GM12878 (cell line): ENCODE results near the gene MICA. TPM values are rescaled to one million over a fixed set of nuclear protein-coding genes. Genes with fewer than 3 reads are reported as not detected.

Experiments used
- CHD1 ChIP-seq: IDR thresholded peaks from 2 replicates; pipeline ENCODE4 v1.6.1; 2012; ENCODE audit warnings: low read depth, low read length, improper control_type of control experiment
- HCFC1 ChIP-seq: fragments of 150-350 bp; IDR thresholded peaks from 2 replicates; pipeline ENCODE4 v1.6.1; 2014; ENCODE audit warnings: low read length
- MTA3 ChIP-seq: IDR thresholded peaks from 2 replicates; pipeline ENCODE4 v1.6.1; 2012; ENCODE audit warnings: low read length, inconsistent platforms, borderline replicate concordance
- NBN ChIP-seq: fragments of 450-650 bp; IDR thresholded peaks from 2 replicates; pipeline ENCODE4 v1.6.1; 2016
- RAD21 ChIP-seq: IDR thresholded peaks from 2 replicates; pipeline ENCODE4 v1.6.1; 2011; ENCODE audit warnings: mild to moderate bottlenecking, low read depth, low read length, moderate library complexity; ENCODE audit not compliant: insufficient read depth
- RBBP5 ChIP-seq: fragments of 200-600 bp; sonication (generic); conservative IDR thresholded peaks from 2 replicates; pipeline ENCODE4 v1.6.1; 2016
- ZNF24 ChIP-seq: fragments of 450-650 bp; IDR thresholded peaks from 2 replicates; pipeline ENCODE4 v1.6.1; 2017; ENCODE audit warnings: antibody characterized with exemption, mild to moderate bottlenecking
- ZNF384 ChIP-seq: IDR thresholded peaks from 2 replicates; pipeline ENCODE4 v1.6.1; 2012; ENCODE audit warnings: low read depth, mild to moderate bottlenecking, low read length, improper control_type of control experiment, borderline replicate concordance
- ZNF622 ChIP-seq: fragments of 450-650 bp; IDR thresholded peaks from 2 replicates; pipeline ENCODE4 v1.6.1; 2017; ENCODE audit warnings: mild to moderate bottlenecking, inconsistent platforms
- polyA plus RNA-seq, 11 experiments: library from polyadenylated mRNA; depleted of rRNA in 4 of 11; unstranded in 6 of 11; stranded (reverse) in 5 of 11; fragments of >200 nt; fragmentation: Nextera tagmentation in 4 of 11; fragmentation: Illumina TruSeq in 1 of 11; extraction: Ambion mirVana in 4 of 11; extraction: Trizol in 1 of 11; gene quantifications; 1 replicate in 1 of 11; 2 replicates in 10 of 11; pipeline versions ENCODE4 v1.2.1 to v1.2.3, GENCODE V29; 2011 to 2016; ENCODE audit warnings: inconsistent platforms in 2 of 11, missing spikeins in 2 of 11, low read depth in 1 of 11
- total RNA-seq, 4 experiments: library from RNA; depleted of rRNA in 3 of 4; stranded (reverse); fragments of >200 nt in 3 of 4; fragmentation: Illumina TruSeq in 1 of 4; extraction: Trizol in 1 of 4; gene quantifications; 2 replicates each; pipeline versions ENCODE4 v1.2.1 to v1.2.3, GENCODE V29; 2013 to 2021
- TF ChIP-seq, protein P1 (sequence below): fragments of 450-650 bp; IDR thresholded peaks from 2 replicates; pipeline ENCODE4 v1.6.1; 2017; ENCODE audit warnings: borderline replicate concordance
- TF ChIP-seq, protein P2 (sequence below): fragments of 150-350 bp; IDR thresholded peaks from 2 replicates; pipeline ENCODE4 v1.6.1; 2016; ENCODE audit warnings: low read depth, low read length
- TF ChIP-seq, protein P3 (sequence below): fragments of 450-650 bp; IDR thresholded peaks from 2 replicates; pipeline ENCODE4 v1.6.1; 2018; ENCODE audit warnings: mild to moderate bottlenecking, low read depth, moderate library complexity; ENCODE audit not compliant: partially characterized antibody
- TF ChIP-seq, protein P4 (sequence below): IDR thresholded peaks from 2 replicates; pipeline ENCODE4 v1.6.1; 2012; ENCODE audit warnings: mild to moderate bottlenecking, low read depth, low read length

MICA gene
- total and polyA plus RNA-seq, 10 of the 15 experiments (the other 5 are each of a cell fraction or from before 2014, with no cell fraction given), result 3.6 to 10.5 (median 6.9) TPM

DNA sequence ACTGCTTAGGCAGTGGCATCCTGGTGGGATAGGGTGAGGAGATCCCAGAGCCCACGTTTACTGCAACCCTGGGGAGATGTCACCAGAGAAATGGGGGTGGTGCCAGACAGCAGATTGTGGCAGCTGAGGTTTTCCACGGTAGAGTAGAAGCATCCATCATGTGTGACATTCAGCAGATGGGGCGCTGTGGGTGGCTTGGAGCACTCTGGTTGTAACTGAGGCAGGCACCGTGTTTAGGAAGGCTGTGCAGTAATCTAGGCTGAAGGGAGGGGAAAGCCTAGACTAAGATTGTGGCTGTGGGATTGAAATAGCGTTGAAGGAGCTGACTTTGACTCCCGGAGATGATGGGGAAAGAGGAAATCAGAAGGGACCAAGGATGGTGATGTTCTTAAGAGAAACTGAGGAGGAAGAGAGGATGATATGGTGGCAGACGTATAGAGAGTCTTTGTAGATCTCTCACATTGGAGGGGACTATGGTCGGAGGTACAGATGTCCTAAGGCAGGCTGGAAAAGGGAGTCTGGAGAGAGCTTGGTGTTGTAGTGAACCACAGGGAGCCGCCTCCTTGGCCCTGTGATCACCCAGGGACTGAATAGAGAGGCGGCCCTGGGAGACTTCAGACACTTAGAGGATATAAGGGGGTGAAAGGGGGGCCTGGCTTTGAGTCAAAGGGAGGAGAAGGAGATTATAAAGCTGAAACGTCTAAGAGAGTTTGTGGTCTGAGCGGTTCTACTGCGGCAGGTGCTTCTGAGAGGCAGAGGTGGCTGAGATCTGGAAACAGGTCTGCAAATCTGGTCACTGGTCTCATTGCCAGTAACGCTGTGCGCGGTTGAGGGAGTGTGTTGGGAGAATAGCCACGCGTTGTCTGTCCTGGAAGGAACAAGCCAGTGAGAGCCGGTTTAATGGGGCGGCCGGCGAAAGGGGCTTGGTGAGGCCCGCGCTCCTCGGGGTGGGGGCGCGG is 792 bp upstream of the MICA start (continued):
- TF ChIP-seq, protein P1, sequence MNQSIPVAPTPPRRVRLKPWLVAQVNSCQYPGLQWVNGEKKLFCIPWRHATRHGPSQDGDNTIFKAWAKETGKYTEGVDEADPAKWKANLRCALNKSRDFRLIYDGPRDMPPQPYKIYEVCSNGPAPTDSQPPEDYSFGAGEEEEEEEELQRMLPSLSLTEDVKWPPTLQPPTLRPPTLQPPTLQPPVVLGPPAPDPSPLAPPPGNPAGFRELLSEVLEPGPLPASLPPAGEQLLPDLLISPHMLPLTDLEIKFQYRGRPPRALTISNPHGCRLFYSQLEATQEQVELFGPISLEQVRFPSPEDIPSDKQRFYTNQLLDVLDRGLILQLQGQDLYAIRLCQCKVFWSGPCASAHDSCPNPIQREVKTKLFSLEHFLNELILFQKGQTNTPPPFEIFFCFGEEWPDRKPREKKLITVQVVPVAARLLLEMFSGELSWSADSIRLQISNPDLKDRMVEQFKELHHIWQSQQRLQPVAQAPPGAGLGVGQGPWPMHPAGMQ, result no peak
- TF ChIP-seq, protein P2, sequence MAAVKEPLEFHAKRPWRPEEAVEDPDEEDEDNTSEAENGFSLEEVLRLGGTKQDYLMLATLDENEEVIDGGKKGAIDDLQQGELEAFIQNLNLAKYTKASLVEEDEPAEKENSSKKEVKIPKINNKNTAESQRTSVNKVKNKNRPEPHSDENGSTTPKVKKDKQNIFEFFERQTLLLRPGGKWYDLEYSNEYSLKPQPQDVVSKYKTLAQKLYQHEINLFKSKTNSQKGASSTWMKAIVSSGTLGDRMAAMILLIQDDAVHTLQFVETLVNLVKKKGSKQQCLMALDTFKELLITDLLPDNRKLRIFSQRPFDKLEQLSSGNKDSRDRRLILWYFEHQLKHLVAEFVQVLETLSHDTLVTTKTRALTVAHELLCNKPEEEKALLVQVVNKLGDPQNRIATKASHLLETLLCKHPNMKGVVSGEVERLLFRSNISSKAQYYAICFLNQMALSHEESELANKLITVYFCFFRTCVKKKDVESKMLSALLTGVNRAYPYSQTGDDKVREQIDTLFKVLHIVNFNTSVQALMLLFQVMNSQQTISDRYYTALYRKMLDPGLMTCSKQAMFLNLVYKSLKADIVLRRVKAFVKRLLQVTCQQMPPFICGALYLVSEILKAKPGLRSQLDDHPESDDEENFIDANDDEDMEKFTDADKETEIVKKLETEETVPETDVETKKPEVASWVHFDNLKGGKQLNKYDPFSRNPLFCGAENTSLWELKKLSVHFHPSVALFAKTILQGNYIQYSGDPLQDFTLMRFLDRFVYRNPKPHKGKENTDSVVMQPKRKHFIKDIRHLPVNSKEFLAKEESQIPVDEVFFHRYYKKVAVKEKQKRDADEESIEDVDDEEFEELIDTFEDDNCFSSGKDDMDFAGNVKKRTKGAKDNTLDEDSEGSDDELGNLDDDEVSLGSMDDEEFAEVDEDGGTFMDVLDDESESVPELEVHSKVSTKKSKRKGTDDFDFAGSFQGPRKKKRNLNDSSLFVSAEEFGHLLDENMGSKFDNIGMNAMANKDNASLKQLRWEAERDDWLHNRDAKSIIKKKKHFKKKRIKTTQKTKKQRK, result no peak
- TF ChIP-seq ZNF384 (no peak), RBBP5 (no peak), ZNF24 (no peak), CHD1 (no peak), MTA3 (no peak), RAD21 (no peak), NBN (no peak), ZNF622 (no peak), HCFC1 (no peak)
- TF ChIP-seq, protein P3, sequence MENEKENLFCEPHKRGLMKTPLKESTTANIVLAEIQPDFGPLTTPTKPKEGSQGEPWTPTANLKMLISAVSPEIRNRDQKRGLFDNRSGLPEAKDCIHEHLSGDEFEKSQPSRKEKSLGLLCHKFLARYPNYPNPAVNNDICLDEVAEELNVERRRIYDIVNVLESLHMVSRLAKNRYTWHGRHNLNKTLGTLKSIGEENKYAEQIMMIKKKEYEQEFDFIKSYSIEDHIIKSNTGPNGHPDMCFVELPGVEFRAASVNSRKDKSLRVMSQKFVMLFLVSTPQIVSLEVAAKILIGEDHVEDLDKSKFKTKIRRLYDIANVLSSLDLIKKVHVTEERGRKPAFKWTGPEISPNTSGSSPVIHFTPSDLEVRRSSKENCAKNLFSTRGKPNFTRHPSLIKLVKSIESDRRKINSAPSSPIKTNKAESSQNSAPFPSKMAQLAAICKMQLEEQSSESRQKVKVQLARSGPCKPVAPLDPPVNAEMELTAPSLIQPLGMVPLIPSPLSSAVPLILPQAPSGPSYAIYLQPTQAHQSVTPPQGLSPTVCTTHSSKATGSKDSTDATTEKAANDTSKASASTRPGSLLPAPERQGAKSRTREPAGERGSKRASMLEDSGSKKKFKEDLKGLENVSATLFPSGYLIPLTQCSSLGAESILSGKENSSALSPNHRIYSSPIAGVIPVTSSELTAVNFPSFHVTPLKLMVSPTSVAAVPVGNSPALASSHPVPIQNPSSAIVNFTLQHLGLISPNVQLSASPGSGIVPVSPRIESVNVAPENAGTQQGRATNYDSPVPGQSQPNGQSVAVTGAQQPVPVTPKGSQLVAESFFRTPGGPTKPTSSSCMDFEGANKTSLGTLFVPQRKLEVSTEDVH, result no peak
- TF ChIP-seq, protein P4, sequence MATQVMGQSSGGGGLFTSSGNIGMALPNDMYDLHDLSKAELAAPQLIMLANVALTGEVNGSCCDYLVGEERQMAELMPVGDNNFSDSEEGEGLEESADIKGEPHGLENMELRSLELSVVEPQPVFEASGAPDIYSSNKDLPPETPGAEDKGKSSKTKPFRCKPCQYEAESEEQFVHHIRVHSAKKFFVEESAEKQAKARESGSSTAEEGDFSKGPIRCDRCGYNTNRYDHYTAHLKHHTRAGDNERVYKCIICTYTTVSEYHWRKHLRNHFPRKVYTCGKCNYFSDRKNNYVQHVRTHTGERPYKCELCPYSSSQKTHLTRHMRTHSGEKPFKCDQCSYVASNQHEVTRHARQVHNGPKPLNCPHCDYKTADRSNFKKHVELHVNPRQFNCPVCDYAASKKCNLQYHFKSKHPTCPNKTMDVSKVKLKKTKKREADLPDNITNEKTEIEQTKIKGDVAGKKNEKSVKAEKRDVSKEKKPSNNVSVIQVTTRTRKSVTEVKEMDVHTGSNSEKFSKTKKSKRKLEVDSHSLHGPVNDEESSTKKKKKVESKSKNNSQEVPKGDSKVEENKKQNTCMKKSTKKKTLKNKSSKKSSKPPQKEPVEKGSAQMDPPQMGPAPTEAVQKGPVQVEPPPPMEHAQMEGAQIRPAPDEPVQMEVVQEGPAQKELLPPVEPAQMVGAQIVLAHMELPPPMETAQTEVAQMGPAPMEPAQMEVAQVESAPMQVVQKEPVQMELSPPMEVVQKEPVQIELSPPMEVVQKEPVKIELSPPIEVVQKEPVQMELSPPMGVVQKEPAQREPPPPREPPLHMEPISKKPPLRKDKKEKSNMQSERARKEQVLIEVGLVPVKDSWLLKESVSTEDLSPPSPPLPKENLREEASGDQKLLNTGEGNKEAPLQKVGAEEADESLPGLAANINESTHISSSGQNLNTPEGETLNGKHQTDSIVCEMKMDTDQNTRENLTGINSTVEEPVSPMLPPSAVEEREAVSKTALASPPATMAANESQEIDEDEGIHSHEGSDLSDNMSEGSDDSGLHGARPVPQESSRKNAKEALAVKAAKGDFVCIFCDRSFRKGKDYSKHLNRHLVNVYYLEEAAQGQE, result no peak
